ENCODE data around the gene MYZAP.

DNA sequence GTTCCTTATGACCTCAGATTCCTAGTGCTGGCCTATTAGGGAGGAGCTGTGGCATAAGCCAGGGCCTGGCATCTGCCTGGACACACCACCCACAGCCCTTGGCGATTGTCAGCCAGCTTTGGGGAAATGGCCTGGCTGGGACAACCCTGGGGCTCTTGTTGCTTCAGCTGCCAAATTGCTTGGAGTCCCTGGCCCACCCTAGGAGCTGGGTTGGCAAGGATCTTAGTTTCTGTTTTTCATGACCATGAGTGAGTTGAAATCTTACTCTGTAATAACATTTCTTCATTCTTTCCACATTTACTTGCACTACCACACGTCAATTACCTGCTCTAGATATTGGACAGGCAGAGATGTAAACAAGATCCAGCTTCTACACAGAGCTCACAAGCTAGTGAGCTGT is 1.9 kb upstream of the MYZAP start:
- TF ChIP-seq JUND (IDR thresholded peaks at IDR 0.05), result no peak
- TF ChIP-seq, protein P1, sequence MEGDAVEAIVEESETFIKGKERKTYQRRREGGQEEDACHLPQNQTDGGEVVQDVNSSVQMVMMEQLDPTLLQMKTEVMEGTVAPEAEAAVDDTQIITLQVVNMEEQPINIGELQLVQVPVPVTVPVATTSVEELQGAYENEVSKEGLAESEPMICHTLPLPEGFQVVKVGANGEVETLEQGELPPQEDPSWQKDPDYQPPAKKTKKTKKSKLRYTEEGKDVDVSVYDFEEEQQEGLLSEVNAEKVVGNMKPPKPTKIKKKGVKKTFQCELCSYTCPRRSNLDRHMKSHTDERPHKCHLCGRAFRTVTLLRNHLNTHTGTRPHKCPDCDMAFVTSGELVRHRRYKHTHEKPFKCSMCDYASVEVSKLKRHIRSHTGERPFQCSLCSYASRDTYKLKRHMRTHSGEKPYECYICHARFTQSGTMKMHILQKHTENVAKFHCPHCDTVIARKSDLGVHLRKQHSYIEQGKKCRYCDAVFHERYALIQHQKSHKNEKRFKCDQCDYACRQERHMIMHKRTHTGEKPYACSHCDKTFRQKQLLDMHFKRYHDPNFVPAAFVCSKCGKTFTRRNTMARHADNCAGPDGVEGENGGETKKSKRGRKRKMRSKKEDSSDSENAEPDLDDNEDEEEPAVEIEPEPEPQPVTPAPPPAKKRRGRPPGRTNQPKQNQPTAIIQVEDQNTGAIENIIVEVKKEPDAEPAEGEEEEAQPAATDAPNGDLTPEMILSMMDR (IDR thresholded peaks at IDR 0.05; ENCODE audit: low read depth, low read length, missing input control), result no peak
- TF ChIP-seq FOXA1 (IDR thresholded peaks at IDR 0.05), result no peak
- no peak for TF ChIP-seq NR2F2 (IDR thresholded peaks at IDR 0.05)
- no peak for TF ChIP-seq GABPA (IDR thresholded peaks at IDR 0.05 in 1 of 2, conservative IDR thresholded peaks at IDR 0.05 in 1 of 2)
- TF ChIP-seq, protein P2, sequence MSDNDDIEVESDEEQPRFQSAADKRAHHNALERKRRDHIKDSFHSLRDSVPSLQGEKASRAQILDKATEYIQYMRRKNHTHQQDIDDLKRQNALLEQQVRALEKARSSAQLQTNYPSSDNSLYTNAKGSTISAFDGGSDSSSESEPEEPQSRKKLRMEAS (IDR thresholded peaks at IDR 0.05), result no peak

Data from liver (tissue), 3 donors.